ENCODE data around the gene ARHGAP26. TPM values are rescaled to one million over a fixed set of nuclear protein-coding genes. Genes with fewer than 3 reads are reported as not detected.

The ARHGAP26 gene
- total RNA-seq, 1 donor from 2014 or later, result 42.1 TPM

- ATAC-seq, result peak; percentile 43 to 54
- H3K27me3 ChIP-seq (ENCODE audit: low read depth), result no peaks in the 10 kb centered on the region
- DNase-seq, result no peak
- intact Hi-C loops (cut with DNase I), result no loop called here
- no peaks in the 10 kb centered on the region for H3K36me3 ChIP-seq
- TF ChIP-seq CTCF (IDR thresholded peaks at IDR 0.05), result no peak
- no peaks in the 10 kb centered on the region for H3K9me3 ChIP-seq
- H3K4me1 ChIP-seq, result peaks cover 14% of the 10 kb centered on the region
- H3K27ac ChIP-seq, result no peak overlapping the region
- no peak overlapping the region for H3K4me3 ChIP-seq
Measured at GRCh38 chr5:143231416-143231815, 461.2 kb downstream of the ARHGAP26 start.

GRCh38 chr5:143231973-143232812, 462.0 kb downstream of the ARHGAP26 start:
- no peak for TF ChIP-seq CTCF (IDR thresholded peaks at IDR 0.05)
- intact Hi-C loops (cut with DNase I), result no loop called here
- Histone ChIP-seq H3K27me3 (ENCODE audit: low read depth) (no peaks in the 10 kb centered on the region), H3K36me3 (no peaks in the 10 kb centered on the region), H3K27ac (no peak overlapping the region), H3K9me3 (no peaks in the 10 kb centered on the region), H3K4me3 (no peak overlapping the region), H3K4me1 (peaks cover 14% of the 10 kb centered on the region)
- no peak for DNase-seq
- ATAC-seq, result no peak

- ATAC-seq, result peak; percentile 51 to 56
- no peak for TF ChIP-seq CTCF (IDR thresholded peaks at IDR 0.05)
- DNase-seq, result no peak
Measured at GRCh38 chr5:143233031-143233430, 462.9 kb downstream of the ARHGAP26 start.

GRCh38 chr5:143234162-143234842, 464.1 kb downstream of the ARHGAP26 start:
- intact Hi-C loops (cut with DNase I), result no loop called here
- H3K4me3 ChIP-seq, result no peak overlapping the region
- H3K36me3 ChIP-seq, result no peaks in the 10 kb centered on the region
- H3K27me3 ChIP-seq (ENCODE audit: low read depth), result no peaks in the 10 kb centered on the region
- ATAC-seq, result no peak
- DNase-seq, result no peak
- no peak overlapping the region for H3K27ac ChIP-seq
- H3K4me1 ChIP-seq, result peaks cover 11% of the 10 kb centered on the region
- no peaks in the 10 kb centered on the region for H3K9me3 ChIP-seq
- no peak for TF ChIP-seq CTCF (IDR thresholded peaks at IDR 0.05)

More at GRCh38 chr5:143233031-143233430, 462.9 kb downstream of the ARHGAP26 start:
- peaks cover 14% of the 10 kb centered on the region for H3K4me1 ChIP-seq
- H3K36me3 ChIP-seq, result no peaks in the 10 kb centered on the region
- H3K27me3 ChIP-seq (ENCODE audit: low read depth), result no peaks in the 10 kb centered on the region
- H3K9me3 ChIP-seq, result no peaks in the 10 kb centered on the region
- H3K4me3 ChIP-seq, result no peak overlapping the region
- intact Hi-C loops (cut with DNase I), result no loop called here
- H3K27ac ChIP-seq, result no peak overlapping the region

- DNase-seq, result no peak
- Histone ChIP-seq H3K4me1 (peaks cover 4% of the 10 kb centered on the region), H3K9me3 (no peaks in the 10 kb centered on the region), H3K36me3 (no peaks in the 10 kb centered on the region), H3K27me3 (ENCODE audit: low read depth) (no peaks in the 10 kb centered on the region), H3K4me3 (no peak overlapping the region), H3K27ac (no peak overlapping the region)
- intact Hi-C loops (cut with DNase I), result no loop called here
- TF ChIP-seq CTCF (IDR thresholded peaks at IDR 0.05), result no peak
- no peak for ATAC-seq
Measured at GRCh38 chr5:143235423-143235822, 465.2 kb downstream of the ARHGAP26 start.
